Right atrium auricular region (tissue), 2 donors: ENCODE results near the gene AKAP13. TPM values are rescaled to one million over a fixed set of nuclear protein-coding genes. Genes with fewer than 3 reads are reported as not detected.
A peak's percentile ranks its signal among the peaks of the same experiment; 100 is the strongest.

Experiments
- DNase-seq: peaks from one replicate; pipeline ENCODE4 v3.0.0-alpha.2; 2019; ENCODE audit warnings: low spot score
- H3K27ac ChIP-seq, 2 donors: fragments of 200-600 bp; sonication (generic); 1 replicate in 1 of 2; 2 replicates in 1 of 2; pipeline ENCODE4 v1.5.1; 2016 to 2019
- H3K27me3 ChIP-seq, 2 donors: fragments of 200-600 bp; sonication (generic); one replicate each; pipeline versions ENCODE4 v1.5.1 to v1.6.0; 2017 to 2019
- H3K36me3 ChIP-seq: fragments of 200-600 bp; sonication (generic); one replicate; pipeline ENCODE4 v1.5.1; 2016
- H3K4me1 ChIP-seq, 2 donors: fragments of 200-600 bp; sonication (generic); one replicate each; pipeline versions ENCODE4 v1.5.1 to v1.6.0; 2017 to 2019
- H3K4me3 ChIP-seq, 2 donors: fragments of 200-600 bp; sonication (generic); 1 replicate in 1 of 2; 2 replicates in 1 of 2; pipeline ENCODE4 v1.5.1; 2017 to 2019; ENCODE audit warnings: mild to moderate bottlenecking in 1 of 2, moderate library complexity in 1 of 2
- H3K9me3 ChIP-seq, 2 donors: fragments of 200-600 bp; sonication (generic); one replicate each; pipeline ENCODE4 v1.5.1; 2019
- total RNA-seq, 2 donors: library from RNA; depleted of rRNA; stranded (reverse); fragments of >200 nt; gene quantifications; one replicate each; pipeline ENCODE4 v1.1.0, GENCODE V29; 2016
- TF ChIP-seq, protein P1 (sequence below), 2 donors: fragments of 200-600 bp; sonication (generic); IDR thresholded peaks; one replicate each; pipeline ENCODE4 v1.5.1; 2019; ENCODE audit warnings: antibody characterized with exemption in 2 of 2

The AKAP13 gene
- total RNA-seq, 2 donors from 2014 or later: 293 to 339 TPM

DNA sequence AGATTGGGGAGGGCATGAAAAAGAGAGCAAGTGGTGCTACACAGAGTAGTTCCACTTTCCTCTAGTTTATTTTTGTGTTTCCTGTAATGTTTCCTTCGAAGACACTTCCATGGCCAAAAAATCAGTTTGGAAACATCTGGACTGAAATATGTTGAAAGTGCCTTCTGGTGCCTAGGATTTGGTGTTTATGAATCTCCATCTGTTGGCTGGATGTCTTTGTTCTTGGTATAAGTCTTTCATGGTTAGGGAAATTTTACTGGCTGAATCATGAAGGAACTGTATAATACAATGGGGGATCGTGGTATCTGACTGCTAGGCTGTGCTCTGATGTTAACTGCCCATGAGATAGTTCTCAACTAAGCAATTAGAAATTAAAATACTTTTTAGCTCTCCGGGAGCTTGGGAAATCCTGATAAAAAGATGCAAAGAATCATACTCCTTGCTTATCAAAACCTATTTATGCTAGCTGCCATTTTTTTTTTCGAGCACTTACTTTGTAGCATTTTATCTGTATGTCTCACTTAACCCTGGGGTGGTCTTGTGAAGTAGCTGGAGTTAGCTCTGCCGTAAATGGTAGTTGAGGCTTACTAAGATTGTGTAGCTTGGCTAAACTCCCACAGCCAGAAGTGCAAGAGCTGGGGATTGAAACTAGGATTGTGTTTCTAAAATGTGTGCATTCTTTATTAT, 21.9 kb downstream of the AKAP13 start:
- no peak overlapping the region for H3K4me3 ChIP-seq
- H3K27ac ChIP-seq: peak overlapping the region; percentile 9 to 68
- TF ChIP-seq, protein P1, sequence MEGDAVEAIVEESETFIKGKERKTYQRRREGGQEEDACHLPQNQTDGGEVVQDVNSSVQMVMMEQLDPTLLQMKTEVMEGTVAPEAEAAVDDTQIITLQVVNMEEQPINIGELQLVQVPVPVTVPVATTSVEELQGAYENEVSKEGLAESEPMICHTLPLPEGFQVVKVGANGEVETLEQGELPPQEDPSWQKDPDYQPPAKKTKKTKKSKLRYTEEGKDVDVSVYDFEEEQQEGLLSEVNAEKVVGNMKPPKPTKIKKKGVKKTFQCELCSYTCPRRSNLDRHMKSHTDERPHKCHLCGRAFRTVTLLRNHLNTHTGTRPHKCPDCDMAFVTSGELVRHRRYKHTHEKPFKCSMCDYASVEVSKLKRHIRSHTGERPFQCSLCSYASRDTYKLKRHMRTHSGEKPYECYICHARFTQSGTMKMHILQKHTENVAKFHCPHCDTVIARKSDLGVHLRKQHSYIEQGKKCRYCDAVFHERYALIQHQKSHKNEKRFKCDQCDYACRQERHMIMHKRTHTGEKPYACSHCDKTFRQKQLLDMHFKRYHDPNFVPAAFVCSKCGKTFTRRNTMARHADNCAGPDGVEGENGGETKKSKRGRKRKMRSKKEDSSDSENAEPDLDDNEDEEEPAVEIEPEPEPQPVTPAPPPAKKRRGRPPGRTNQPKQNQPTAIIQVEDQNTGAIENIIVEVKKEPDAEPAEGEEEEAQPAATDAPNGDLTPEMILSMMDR (IDR thresholded peaks at IDR 0.05): no peak
- no peak for DNase-seq
- no peaks in the 10 kb centered on the region for H3K9me3 ChIP-seq
- H3K27me3 ChIP-seq: no peaks in the 10 kb centered on the region
- H3K4me1 ChIP-seq: peaks cover 0 to 81% of the 10 kb centered on the region in 2 donors
- no peaks in the 10 kb centered on the region for H3K36me3 ChIP-seq

DNA sequence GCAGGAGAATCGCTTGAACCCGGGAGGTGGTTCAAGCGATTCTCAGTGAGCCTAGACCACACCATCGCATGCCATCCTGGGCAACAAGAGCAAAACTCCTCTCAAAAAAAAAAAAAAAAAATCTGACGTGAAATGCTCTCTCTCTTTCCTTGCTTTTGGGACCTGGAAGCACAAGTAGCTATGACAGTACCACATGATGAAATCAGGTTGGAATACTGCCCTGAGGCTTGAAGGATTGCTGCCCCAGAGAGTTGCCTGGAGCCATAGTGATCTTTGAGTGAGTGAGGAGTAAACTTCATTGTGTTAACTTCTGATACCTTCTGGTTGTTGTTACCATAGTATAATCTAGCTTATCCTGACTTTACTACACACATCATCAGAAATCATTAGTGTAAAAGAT, 23.3 kb downstream of the AKAP13 start:
- Histone ChIP-seq H3K27me3 (no peaks in the 10 kb centered on the region), H3K4me1 (peaks cover 0 to 87% of the 10 kb centered on the region in 2 donors), H3K36me3 (no peaks in the 10 kb centered on the region), H3K9me3 (no peaks in the 10 kb centered on the region), H3K27ac (peak overlapping the region; percentile 51 to 68), H3K4me3 (no peak overlapping the region)
- no peak for DNase-seq
- TF ChIP-seq, protein P1 (IDR thresholded peaks at IDR 0.05): no peak

DNA sequence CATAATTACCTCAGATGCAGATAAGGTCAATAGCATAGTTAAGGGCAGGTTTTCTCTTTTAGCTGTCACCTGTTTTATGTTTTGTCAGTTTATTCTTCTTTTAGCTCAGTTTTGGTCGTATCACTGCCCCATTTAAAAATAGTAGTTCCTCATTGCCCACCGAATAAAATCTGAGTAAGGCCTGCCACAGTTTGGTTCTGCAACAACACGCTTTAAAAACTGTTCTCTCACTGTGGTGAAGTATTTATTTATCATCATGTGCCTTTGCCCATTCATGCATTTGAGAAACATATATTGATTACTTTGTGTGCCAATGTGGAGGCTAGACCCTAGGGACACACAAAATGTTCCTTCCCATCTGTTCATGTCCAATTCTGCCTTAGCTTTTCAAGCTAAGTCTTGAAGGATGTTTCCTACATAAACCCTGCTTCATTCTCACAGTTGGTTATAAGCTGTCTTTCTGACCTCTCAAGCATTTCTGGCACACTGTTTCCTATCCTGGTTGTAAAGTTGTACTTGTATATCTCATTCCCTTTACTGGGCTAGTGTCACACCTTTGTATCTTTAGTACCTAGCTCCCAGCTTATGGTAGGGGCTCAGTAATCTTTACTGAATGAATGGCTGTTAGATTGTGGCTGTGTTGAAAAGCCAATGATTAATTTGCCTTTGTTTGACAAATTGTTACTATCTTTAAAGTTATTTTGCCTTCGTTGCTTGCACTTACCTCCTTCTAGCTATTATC, 23.9 kb downstream of the AKAP13 start:
- H3K27ac ChIP-seq: peak overlapping the region; percentile 58 to 68
- H3K9me3 ChIP-seq: no peaks in the 10 kb centered on the region
- no peak overlapping the region for H3K4me3 ChIP-seq
- no peaks in the 10 kb centered on the region for H3K27me3 ChIP-seq
- TF ChIP-seq, protein P1 (IDR thresholded peaks at IDR 0.05): no peak
- H3K36me3 ChIP-seq: no peaks in the 10 kb centered on the region
- DNase-seq: no peak
- H3K4me1 ChIP-seq: peaks cover 0 to 87% of the 10 kb centered on the region in 2 donors

DNA sequence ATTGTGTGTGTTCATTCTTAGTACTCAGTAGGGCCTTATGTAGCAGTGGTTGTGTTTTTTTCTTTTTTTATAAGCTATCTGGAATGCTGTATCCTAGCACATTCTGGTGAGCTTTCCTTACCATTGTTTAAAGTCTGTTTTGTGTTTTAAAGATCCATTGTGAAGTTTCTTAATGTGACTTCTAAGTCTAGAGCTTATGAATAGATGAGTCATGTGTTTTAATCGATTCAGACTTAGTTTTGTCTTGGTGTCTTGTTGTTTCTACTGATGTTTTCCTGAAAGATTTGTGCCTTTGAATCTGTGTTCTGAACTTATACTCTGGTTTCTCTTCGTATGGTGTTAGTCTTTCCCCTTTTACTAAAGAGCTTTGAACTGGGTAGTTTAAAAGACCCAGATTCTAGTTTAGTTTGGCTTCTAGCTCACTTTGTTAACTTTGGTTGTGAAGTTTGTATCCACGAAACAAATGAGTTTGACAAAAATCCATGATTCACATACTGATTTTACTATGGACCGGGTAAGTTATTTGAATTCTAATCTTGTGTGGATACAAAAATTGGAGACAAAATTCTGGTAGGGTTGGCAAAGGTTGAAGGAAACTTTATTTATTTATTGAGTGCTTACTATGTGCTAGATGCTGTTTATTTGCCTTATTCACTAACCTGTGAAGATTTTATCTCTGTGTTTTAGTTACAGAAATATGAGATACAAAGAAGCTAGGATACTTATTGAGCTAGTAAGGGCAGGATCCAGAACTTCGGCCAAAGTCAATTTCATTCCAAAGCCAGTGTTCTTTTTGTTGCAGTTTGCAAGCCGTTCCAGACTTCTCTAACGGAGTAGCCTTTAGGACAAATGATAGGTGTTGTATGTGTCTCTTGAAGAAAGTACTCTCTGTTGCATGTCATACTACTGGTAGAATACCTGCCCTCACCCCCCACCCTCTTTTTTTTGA, 24.8 kb downstream of the AKAP13 start:
- Histone ChIP-seq H3K4me1 (peaks cover 0 to 83% of the 10 kb centered on the region in 2 donors), H3K36me3 (no peaks in the 10 kb centered on the region), H3K27me3 (no peaks in the 10 kb centered on the region), H3K4me3 (no peak overlapping the region), H3K27ac (peak overlapping the region; percentile 58 to 68), H3K9me3 (no peaks in the 10 kb centered on the region)
- TF ChIP-seq, protein P1 (IDR thresholded peaks at IDR 0.05): no peak
- DNase-seq: no peak

DNA sequence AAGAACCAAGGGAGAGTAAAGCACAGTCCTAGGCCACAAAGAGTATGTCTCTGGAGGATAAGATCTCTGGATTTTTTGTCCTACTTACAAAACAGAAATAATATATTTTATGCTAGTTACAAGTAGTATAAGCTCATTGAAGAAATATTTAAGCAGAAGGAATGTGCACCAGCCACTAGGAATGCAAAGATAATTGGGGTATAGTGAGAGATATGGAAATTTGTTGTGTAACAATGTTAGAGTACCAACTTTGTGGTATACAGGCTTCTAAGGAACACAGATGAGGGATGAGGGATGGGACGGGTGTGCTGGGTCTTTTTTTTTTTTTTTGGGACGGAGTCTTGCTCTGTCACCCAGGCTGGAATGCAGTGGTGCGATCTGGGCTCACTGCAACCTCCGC, 26.5 kb downstream of the AKAP13 start:
- H3K4me1 ChIP-seq: peaks cover 0 to 72% of the 10 kb centered on the region in 2 donors
- TF ChIP-seq, protein P1 (IDR thresholded peaks at IDR 0.05): no peak
- DNase-seq: no peak

More for the DNA sequence above, 26.5 kb downstream of the AKAP13 start:
- H3K27me3 ChIP-seq: no peaks in the 10 kb centered on the region
- no peaks in the 10 kb centered on the region for H3K36me3 ChIP-seq
- H3K27ac ChIP-seq: peak overlapping the region in 1 of 2 donors; percentile 57
- H3K4me3 ChIP-seq: no peak overlapping the region
- no peaks in the 10 kb centered on the region for H3K9me3 ChIP-seq
